Fibroblast of lung (primary cell): ENCODE data around the gene SLC44A1. TPM values are rescaled to one million over a fixed set of nuclear protein-coding genes. Genes with fewer than 3 reads are reported as not detected.

Experiments
- DNase-seq, 2 donors: peaks; one replicate each; pipeline versions ENCODE4 v3.0.0 to v3.0.0-alpha.2; 2010; ENCODE audit warnings: low read depth in 2 of 2
- H2AFZ ChIP-seq: 2 replicates; pipeline ENCODE4 v1.5.1; 2012; ENCODE audit warnings: low read length, control low read depth, inconsistent platforms
- H3K27ac ChIP-seq: 2 replicates; pipeline ENCODE4 v1.5.1; 2011; ENCODE audit warnings: low read length, control low read depth; ENCODE audit not compliant: insufficient read depth
- H3K27me3 ChIP-seq: 2 replicates; pipeline ENCODE4 v1.5.1; 2011; ENCODE audit warnings: mild to moderate bottlenecking, low read length; ENCODE audit not compliant: control insufficient read depth, insufficient read depth
- H3K36me3 ChIP-seq: 2 replicates; pipeline ENCODE4 v1.5.1; 2011; ENCODE audit warnings: low read length; ENCODE audit not compliant: control insufficient read depth, insufficient read depth
- H3K4me1 ChIP-seq: 2 replicates; pipeline ENCODE4 v1.5.1; 2011; ENCODE audit warnings: low read length; ENCODE audit not compliant: control insufficient read depth, insufficient read depth; ENCODE audit errors: extremely low read depth
- H3K4me2 ChIP-seq: 2 replicates; pipeline ENCODE4 v1.5.1; 2011; ENCODE audit warnings: low read length, control low read depth; ENCODE audit not compliant: insufficient read depth; ENCODE audit errors: extremely low read depth
- H3K4me3 ChIP-seq, 4 experiments: fragments of 200-600 bp in 1 of 4; sonication (generic) in 1 of 4; replicated peaks in 1 of 4; 2 replicates each; pipeline ENCODE4 v1.5.1; 2011 to 2016; ENCODE audit warnings: low read length in 4 of 4, low read depth in 3 of 4, mild to moderate bottlenecking in 3 of 4, control low read depth in 2 of 4, inconsistent platforms in 1 of 4, mixed read lengths in 1 of 4; ENCODE audit not compliant: insufficient read depth in 1 of 4; ENCODE audit errors: control extremely low read depth in 1 of 4
- H3K79me2 ChIP-seq: 2 replicates; pipeline ENCODE4 v1.5.1; 2012; ENCODE audit warnings: mild to moderate bottlenecking, low read length, inconsistent platforms; ENCODE audit not compliant: control insufficient read depth, insufficient read depth
- H3K9ac ChIP-seq: 2 replicates; pipeline ENCODE4 v1.5.1; 2011; ENCODE audit warnings: mild to moderate bottlenecking, low read length, control low read depth; ENCODE audit not compliant: insufficient read depth
- H3K9me3 ChIP-seq: 2 replicates; pipeline ENCODE4 v1.5.1; 2012; ENCODE audit warnings: low read depth, low read length; ENCODE audit not compliant: control insufficient read depth, insufficient read depth
- H4K20me1 ChIP-seq: 2 replicates; pipeline ENCODE4 v1.5.1; 2011; ENCODE audit warnings: low read length; ENCODE audit not compliant: control insufficient read depth, insufficient read depth; ENCODE audit errors: extremely low read depth
- CTCF ChIP-seq, 2 donors: IDR thresholded peaks in 1 of 2; conservative IDR thresholded peaks in 1 of 2; 1 replicate in 1 of 2; 2 replicates in 1 of 2; pipeline ENCODE4 v1.5.1; 2011 to 2012; ENCODE audit warnings: low read length in 2 of 2, control low read depth in 1 of 2, inconsistent platforms in 1 of 2, low read depth in 1 of 2, mild to moderate bottlenecking in 1 of 2
- EZH2 ChIP-seq: IDR thresholded peaks from 2 replicates; pipeline ENCODE4 v1.5.1; 2012; ENCODE audit warnings: low read length, control low read depth, mild to moderate bottlenecking; ENCODE audit errors: missing control alignments
- polyA plus RNA-seq, 2 donors: library from polyadenylated mRNA; depleted of rRNA in 1 of 2; stranded (reverse) in 1 of 2; unstranded in 1 of 2; fragments of >200 nt; gene quantifications; 2 replicates each; pipeline ENCODE4 v1.2.1, GENCODE V29; 2011 to 2012; ENCODE audit warnings: missing spikeins in 1 of 2
- total RNA-seq: library from RNA; depleted of rRNA; stranded (reverse); fragments of >200 nt; gene quantifications from 2 replicates; pipeline ENCODE4 v1.2.1, GENCODE V29; 2014

The SLC44A1 gene
- total and polyA plus RNA-seq, 2 donors (not counting 1 experiment from before 2014, with no cell fraction given), result 35.9 to 54.2 TPM

GRCh38 chr9:105216440-105217178 is 27.8 kb upstream of the SLC44A1 start:
- no peak overlapping the region for H2AFZ ChIP-seq
- DNase-seq, result peak in 1 of 2 donors; percentile 66
- no peak overlapping the region for H3K4me2 ChIP-seq

GRCh38 chr9:105218673-105219072 is 25.8 kb upstream of the SLC44A1 start:
- H3K27ac ChIP-seq, result no peak overlapping the region
- H3K27me3 ChIP-seq, result no peaks in the 10 kb centered on the region
- H3K79me2 ChIP-seq, result no peaks in the 10 kb centered on the region
- no peak for TF ChIP-seq CTCF (conservative IDR thresholded peaks at IDR 0.05 in 1 of 2, IDR thresholded peaks at IDR 0.05 in 1 of 2; ENCODE audit: low read depth in 1 of 2, low read length in 2 of 2)
- TF ChIP-seq EZH2, result no peak
- no peaks in the 10 kb centered on the region for H3K36me3 ChIP-seq
- H3K4me3 ChIP-seq, result no peak overlapping the region
- H3K9me3 ChIP-seq, result no peaks in the 10 kb centered on the region
- H2AFZ ChIP-seq, result no peak overlapping the region
- no peak overlapping the region for H3K4me2 ChIP-seq
- no peaks in the 10 kb centered on the region for H3K4me1 ChIP-seq
- H4K20me1 ChIP-seq, result no peaks in the 10 kb centered on the region
- DNase-seq, result no peak
- H3K9ac ChIP-seq, result no peak overlapping the region

More at GRCh38 chr9:105216440-105217178, 27.8 kb upstream of the SLC44A1 start:
- Histone ChIP-seq H3K4me1 (no peaks in the 10 kb centered on the region), H4K20me1 (no peaks in the 10 kb centered on the region), H3K9me3 (no peaks in the 10 kb centered on the region), H3K27me3 (no peaks in the 10 kb centered on the region), H3K27ac (no peak overlapping the region), H3K4me3 (no peak overlapping the region), H3K9ac (no peak overlapping the region), H3K36me3 (no peaks in the 10 kb centered on the region), H3K79me2 (no peaks in the 10 kb centered on the region)
- TF ChIP-seq CTCF (conservative IDR thresholded peaks at IDR 0.05 in 1 of 2, IDR thresholded peaks at IDR 0.05 in 1 of 2; ENCODE audit: low read depth in 1 of 2, low read length in 2 of 2) (no peak), EZH2 (no peak)

- Histone ChIP-seq H3K4me3 (no peak overlapping the region), H3K4me2 (no peak overlapping the region), H3K36me3 (no peaks in the 10 kb centered on the region), H4K20me1 (no peaks in the 10 kb centered on the region), H3K9ac (no peak overlapping the region), H3K4me1 (no peaks in the 10 kb centered on the region), H3K9me3 (no peaks in the 10 kb centered on the region), H3K79me2 (no peaks in the 10 kb centered on the region), H3K27me3 (no peaks in the 10 kb centered on the region), H2AFZ (no peak overlapping the region), H3K27ac (no peak overlapping the region)
- peak in 1 of 2 donors; percentile 12 for DNase-seq
- TF ChIP-seq EZH2 (no peak), CTCF (conservative IDR thresholded peaks at IDR 0.05 in 1 of 2, IDR thresholded peaks at IDR 0.05 in 1 of 2; ENCODE audit: low read depth in 1 of 2, low read length in 2 of 2) (no peak)
These were observed 25.1 kb upstream of the SLC44A1 start for GRCh38 chr9:105219291-105219805.
